ENCODE data around the gene NCOA5. TPM values are rescaled to one million over a fixed set of nuclear protein-coding genes. Genes with fewer than 3 reads are reported as not detected.

The NCOA5 gene
- total RNA-seq, 1 experiment from 2014 or later = 15.9 TPM

GRCh38 chr20:46077642-46078305, 12.0 kb downstream of the NCOA5 start:
- in situ Hi-C loops (cut with HindIII; ENCODE audit: low pct_unique_long_range_greater_than_20kb, low sequenced_read_pairs) = no loop called here

GRCh38 chr20:46076806-46077205, 13.0 kb downstream of the NCOA5 start:
- in situ Hi-C loops (cut with HindIII; ENCODE audit: low pct_unique_long_range_greater_than_20kb, low sequenced_read_pairs) = no loop called here
- DNase-seq (ENCODE audit: low read depth, low spot score) = no peak

More at GRCh38 chr20:46077642-46078305, 12.0 kb downstream of the NCOA5 start:
- DNase-seq (ENCODE audit: low read depth, low spot score) = no peak

GRCh38 chr20:46074006-46074405, 15.8 kb downstream of the NCOA5 start:
- DNase-seq (ENCODE audit: low read depth, low spot score) = no peak
- in situ Hi-C loops (cut with HindIII; ENCODE audit: low pct_unique_long_range_greater_than_20kb, low sequenced_read_pairs) = no loop called here

GRCh38 chr20:46073443-46073842, 16.3 kb downstream of the NCOA5 start:
- in situ Hi-C loops (cut with HindIII; ENCODE audit: low pct_unique_long_range_greater_than_20kb, low sequenced_read_pairs) = no loop called here
- no peak for DNase-seq (ENCODE audit: low read depth, low spot score)

GRCh38 chr20:46073024-46073423, 16.7 kb downstream of the NCOA5 start:
- DNase-seq (ENCODE audit: low read depth, low spot score) = no peak

GRCh38 chr20:46071573-46071972, 18.2 kb downstream of the NCOA5 start:
- DNase-seq (ENCODE audit: low read depth, low spot score) = no peak
- in situ Hi-C loops (cut with HindIII; ENCODE audit: low pct_unique_long_range_greater_than_20kb, low sequenced_read_pairs) = no loop called here

More at GRCh38 chr20:46073024-46073423, 16.7 kb downstream of the NCOA5 start:
- in situ Hi-C loops (cut with HindIII; ENCODE audit: low pct_unique_long_range_greater_than_20kb, low sequenced_read_pairs) = no loop called here

GRCh38 chr20:46070215-46070900, 19.4 kb downstream of the NCOA5 start:
- in situ Hi-C loops (cut with HindIII; ENCODE audit: low pct_unique_long_range_greater_than_20kb, low sequenced_read_pairs) = no loop called here
- no peak for DNase-seq (ENCODE audit: low read depth, low spot score)

- no peak for DNase-seq (ENCODE audit: low read depth, low spot score)
- in situ Hi-C loops (cut with HindIII; ENCODE audit: low pct_unique_long_range_greater_than_20kb, low sequenced_read_pairs) = no loop called here
These were observed 24.1 kb downstream of the NCOA5 start for GRCh38 chr20:46065691-46066090.

- no peak for DNase-seq (ENCODE audit: low read depth, low spot score)
- in situ Hi-C loops (cut with HindIII; ENCODE audit: low pct_unique_long_range_greater_than_20kb, low sequenced_read_pairs) = no loop called here
These were observed 24.8 kb downstream of the NCOA5 start for GRCh38 chr20:46065006-46065405.

- in situ Hi-C loops (cut with HindIII; ENCODE audit: low pct_unique_long_range_greater_than_20kb, low sequenced_read_pairs) = no loop called here
- no peak for DNase-seq (ENCODE audit: low read depth, low spot score)
These were observed 26.1 kb downstream of the NCOA5 start for GRCh38 chr20:46063652-46064054.

GRCh38 chr20:46063151-46063550, 26.6 kb downstream of the NCOA5 start:
- in situ Hi-C loops (cut with HindIII; ENCODE audit: low pct_unique_long_range_greater_than_20kb, low sequenced_read_pairs) = no loop called here
- DNase-seq (ENCODE audit: low read depth, low spot score) = no peak

GRCh38 chr20:46062621-46063020, 27.1 kb downstream of the NCOA5 start:
- no peak for DNase-seq (ENCODE audit: low read depth, low spot score)
- in situ Hi-C loops (cut with HindIII; ENCODE audit: low pct_unique_long_range_greater_than_20kb, low sequenced_read_pairs) = no loop called here

GRCh38 chr20:46062151-46062550, 27.6 kb downstream of the NCOA5 start:
- DNase-seq (ENCODE audit: low read depth, low spot score) = no peak
- in situ Hi-C loops (cut with HindIII; ENCODE audit: low pct_unique_long_range_greater_than_20kb, low sequenced_read_pairs) = no loop called here

- in situ Hi-C loops (cut with HindIII; ENCODE audit: low pct_unique_long_range_greater_than_20kb, low sequenced_read_pairs) = no loop called here
- no peak for DNase-seq (ENCODE audit: low read depth, low spot score)
These were observed 28.8 kb downstream of the NCOA5 start for GRCh38 chr20:46060975-46061374.

- no peak for DNase-seq (ENCODE audit: low read depth, low spot score)
These were observed 29.4 kb downstream of the NCOA5 start for GRCh38 chr20:46060301-46060881.

GRCh38 chr20:46058599-46059281, 31.0 kb downstream of the NCOA5 start:
- in situ Hi-C loops (cut with HindIII; ENCODE audit: low pct_unique_long_range_greater_than_20kb, low sequenced_read_pairs) = no loop called here

More at GRCh38 chr20:46060301-46060881, 29.4 kb downstream of the NCOA5 start:
- in situ Hi-C loops (cut with HindIII; ENCODE audit: low pct_unique_long_range_greater_than_20kb, low sequenced_read_pairs) = no loop called here

GRCh38 chr20:46057856-46058598, 31.7 kb downstream of the NCOA5 start:
- DNase-seq (ENCODE audit: low read depth, low spot score) = no peak
- in situ Hi-C loops (cut with HindIII; ENCODE audit: low pct_unique_long_range_greater_than_20kb, low sequenced_read_pairs) = no loop called here

More at GRCh38 chr20:46058599-46059281, 31.0 kb downstream of the NCOA5 start:
- DNase-seq (ENCODE audit: low read depth, low spot score) = no peak
